ENCODE data around the gene TPP2.

The TPP2 gene

GRCh38 chr13:102726430-102726829 is 129.6 kb downstream of the TPP2 start:
- DNase-seq (ENCODE audit: low read depth in 2 of 2) = no peak
